Calu3 (cell line): ENCODE measurements around the gene SOX10. TPM values are rescaled to one million over a fixed set of nuclear protein-coding genes. Genes with fewer than 3 reads are reported as not detected.

Source experiments
- BruUV-seq: library from RNA; stranded (reverse); fragments of 400-500 nt; replicated peaks from 2 replicates; lab custom pipeline; 2021; lab: Mats Ljungman, UMichigan
- CTCF ChIA-PET: fragments of 300-600 bp; sonication (Branson Sonifier 250); formaldehyde crosslinking; loops from one replicate; lab custom pipeline; 2022; ENCODE audit warnings: antibody characterized with exemption; lab: Charles Lee
- DNase-seq: peaks from one replicate; pipeline ENCODE4 v3.0.0; 2022
- H3K27ac Mint-ChIP-seq: one replicate; pipeline ENCODE4 v1.8.0; 2022; ENCODE audit warnings: mixed read lengths; ENCODE audit not compliant: unreplicated experiment
- H3K27me3 Mint-ChIP-seq: one replicate; pipeline ENCODE4 v1.8.0; 2022; ENCODE audit warnings: mixed read lengths; ENCODE audit not compliant: unreplicated experiment
- H3K36me3 Mint-ChIP-seq: one replicate; pipeline ENCODE4 v1.8.0; 2022; ENCODE audit warnings: mild to moderate bottlenecking, moderate library complexity, mixed read lengths; ENCODE audit not compliant: insufficient read depth, unreplicated experiment
- H3K4me1 Mint-ChIP-seq: one replicate; pipeline ENCODE4 v1.8.0; 2022; ENCODE audit warnings: mild to moderate bottlenecking, low read depth, mixed read lengths; ENCODE audit not compliant: unreplicated experiment
- H3K4me3 Mint-ChIP-seq: one replicate; pipeline ENCODE4 v1.8.0; 2022; ENCODE audit warnings: mild to moderate bottlenecking, low read depth, moderate library complexity, mixed read lengths; ENCODE audit not compliant: unreplicated experiment
- H3K9me3 Mint-ChIP-seq: one replicate; pipeline ENCODE4 v1.8.0; 2022; ENCODE audit warnings: low read depth, mixed read lengths; ENCODE audit not compliant: unreplicated experiment
- intact Hi-C: fragments of 100-400 bp; cut with micrococcal nuclease; formaldehyde crosslinking; loops from one replicate; pipeline ENCODE4 v1.10.0; 2022; ENCODE audit not compliant: unreplicated experiment
- total RNA-seq: library from RNA; stranded (reverse); gene quantifications from 2 replicates; pipeline ENCODE4 v1.2.3, GENCODE V29; 2022
- TF ChIP-seq, protein P1 (sequence below): fragments of 200-600 bp; IDR thresholded peaks from one replicate; pipeline ENCODE4 v1.8.0; 2022; ENCODE audit warnings: antibody characterized with exemption; ENCODE audit not compliant: unreplicated experiment

SOX10 gene
- total RNA-seq, 1 experiment from 2014 or later: not detected

- DNase-seq: no peak
- CTCF ChIA-PET: no interaction called here
- intact Hi-C loops: no loop called here
- BruUV-seq: no TSS peak
- H3K36me3 Mint-ChIP-seq: no peaks in the 10 kb centered on the region
- H3K4me1 Mint-ChIP-seq: no peaks in the 10 kb centered on the region
- TF ChIP-seq, protein P1, sequence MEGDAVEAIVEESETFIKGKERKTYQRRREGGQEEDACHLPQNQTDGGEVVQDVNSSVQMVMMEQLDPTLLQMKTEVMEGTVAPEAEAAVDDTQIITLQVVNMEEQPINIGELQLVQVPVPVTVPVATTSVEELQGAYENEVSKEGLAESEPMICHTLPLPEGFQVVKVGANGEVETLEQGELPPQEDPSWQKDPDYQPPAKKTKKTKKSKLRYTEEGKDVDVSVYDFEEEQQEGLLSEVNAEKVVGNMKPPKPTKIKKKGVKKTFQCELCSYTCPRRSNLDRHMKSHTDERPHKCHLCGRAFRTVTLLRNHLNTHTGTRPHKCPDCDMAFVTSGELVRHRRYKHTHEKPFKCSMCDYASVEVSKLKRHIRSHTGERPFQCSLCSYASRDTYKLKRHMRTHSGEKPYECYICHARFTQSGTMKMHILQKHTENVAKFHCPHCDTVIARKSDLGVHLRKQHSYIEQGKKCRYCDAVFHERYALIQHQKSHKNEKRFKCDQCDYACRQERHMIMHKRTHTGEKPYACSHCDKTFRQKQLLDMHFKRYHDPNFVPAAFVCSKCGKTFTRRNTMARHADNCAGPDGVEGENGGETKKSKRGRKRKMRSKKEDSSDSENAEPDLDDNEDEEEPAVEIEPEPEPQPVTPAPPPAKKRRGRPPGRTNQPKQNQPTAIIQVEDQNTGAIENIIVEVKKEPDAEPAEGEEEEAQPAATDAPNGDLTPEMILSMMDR: no peak
- no peak overlapping the region for H3K27ac Mint-ChIP-seq
- no peaks in the 10 kb centered on the region for H3K27me3 Mint-ChIP-seq
- H3K4me3 Mint-ChIP-seq: no peak overlapping the region
- no peaks in the 10 kb centered on the region for H3K9me3 Mint-ChIP-seq
Measured at GRCh38 chr22:37973271-37974170, 10.8 kb downstream of the SOX10 start.

- no peak for DNase-seq
- intact Hi-C loops: no loop called here
- TF ChIP-seq, protein P1: no peak
- Mint-ChIP-seq H3K27ac (no peak overlapping the region), H3K9me3 (no peaks in the 10 kb centered on the region), H3K36me3 (no peaks in the 10 kb centered on the region), H3K4me1 (no peaks in the 10 kb centered on the region), H3K27me3 (no peaks in the 10 kb centered on the region), H3K4me3 (no peak overlapping the region)
- BruUV-seq: no TSS peak
- CTCF ChIA-PET: no interaction called here
Measured at GRCh38 chr22:37972527-37972926, 11.8 kb downstream of the SOX10 start.

GRCh38 chr22:37971475-37972434 is 12.6 kb downstream of the SOX10 start:
- Mint-ChIP-seq H3K27me3 (no peaks in the 10 kb centered on the region), H3K27ac (no peak overlapping the region), H3K36me3 (peaks cover under 1% of the 10 kb centered on the region), H3K4me3 (no peak overlapping the region), H3K9me3 (no peaks in the 10 kb centered on the region), H3K4me1 (no peaks in the 10 kb centered on the region)
- BruUV-seq: no TSS peak
- TF ChIP-seq, protein P1: no peak
- CTCF ChIA-PET: no interaction called here
- no peak for DNase-seq
- intact Hi-C loops: no loop called here

GRCh38 chr22:37970864-37971263 is 13.5 kb downstream of the SOX10 start:
- CTCF ChIA-PET: interaction anchor here (0.6 kb wide), 1 partner anchor 345 kb away, joined by 3 read pairs; no protein-coding TSS in a partner anchor
- H3K9me3 Mint-ChIP-seq: no peaks in the 10 kb centered on the region
- no TSS peak for BruUV-seq
- intact Hi-C loops: no loop called here
- no peak overlapping the region for H3K4me3 Mint-ChIP-seq
- TF ChIP-seq, protein P1: no peak
- peaks cover 6% of the 10 kb centered on the region for H3K36me3 Mint-ChIP-seq
- no peaks in the 10 kb centered on the region for H3K27me3 Mint-ChIP-seq
- no peak for DNase-seq
- H3K27ac Mint-ChIP-seq: no peak overlapping the region
- no peaks in the 10 kb centered on the region for H3K4me1 Mint-ChIP-seq
